ENCODE measurements around the gene ELOVL7.
"Not testable (repeated sequence)": the region's sequence is repeated elsewhere in the genome, so short reads cannot be mapped to it uniquely, and the experiment has no call there.

DNA sequence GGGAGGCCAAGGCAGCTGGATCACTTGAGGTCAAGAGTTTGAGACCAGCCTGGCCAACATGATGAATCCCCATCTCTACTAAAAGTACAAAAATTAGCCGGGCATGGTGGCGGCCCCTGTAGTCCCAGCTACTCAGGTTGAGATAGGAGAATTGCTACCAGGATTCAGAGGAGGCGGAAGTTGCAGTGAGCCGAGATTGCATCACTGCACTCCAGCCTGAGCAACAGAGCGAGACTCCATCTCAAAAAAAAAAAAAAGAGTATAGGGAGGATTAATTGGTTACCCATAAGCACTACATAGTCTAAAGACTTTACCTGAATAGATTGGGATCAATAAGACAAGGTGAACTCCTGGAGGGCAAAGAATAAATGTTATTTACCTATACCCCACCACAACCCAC lies 27.9 kb downstream of the ELOVL7 start:
- TF ChIP-seq, protein P1, sequence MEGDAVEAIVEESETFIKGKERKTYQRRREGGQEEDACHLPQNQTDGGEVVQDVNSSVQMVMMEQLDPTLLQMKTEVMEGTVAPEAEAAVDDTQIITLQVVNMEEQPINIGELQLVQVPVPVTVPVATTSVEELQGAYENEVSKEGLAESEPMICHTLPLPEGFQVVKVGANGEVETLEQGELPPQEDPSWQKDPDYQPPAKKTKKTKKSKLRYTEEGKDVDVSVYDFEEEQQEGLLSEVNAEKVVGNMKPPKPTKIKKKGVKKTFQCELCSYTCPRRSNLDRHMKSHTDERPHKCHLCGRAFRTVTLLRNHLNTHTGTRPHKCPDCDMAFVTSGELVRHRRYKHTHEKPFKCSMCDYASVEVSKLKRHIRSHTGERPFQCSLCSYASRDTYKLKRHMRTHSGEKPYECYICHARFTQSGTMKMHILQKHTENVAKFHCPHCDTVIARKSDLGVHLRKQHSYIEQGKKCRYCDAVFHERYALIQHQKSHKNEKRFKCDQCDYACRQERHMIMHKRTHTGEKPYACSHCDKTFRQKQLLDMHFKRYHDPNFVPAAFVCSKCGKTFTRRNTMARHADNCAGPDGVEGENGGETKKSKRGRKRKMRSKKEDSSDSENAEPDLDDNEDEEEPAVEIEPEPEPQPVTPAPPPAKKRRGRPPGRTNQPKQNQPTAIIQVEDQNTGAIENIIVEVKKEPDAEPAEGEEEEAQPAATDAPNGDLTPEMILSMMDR (IDR thresholded peaks at IDR 0.05), result not testable (repeated sequence)
- TF ChIP-seq EZH2phosphoT487 (IDR thresholded peaks at IDR 0.05), result not testable (repeated sequence)

Measured in neural progenitor cell (in vitro differentiated cells).